SU-DHL-6 (cell line): Measurements from ENCODE around the gene MTERF4.

Experiments used
- EZH2phosphoT487 ChIP-seq: fragments of 200-600 bp; sonication (generic), shearing (Covaris generic); conservative IDR thresholded peaks from 2 replicates; pipeline ENCODE4 v1.6.1; 2018; ENCODE audit warnings: mild to moderate bottlenecking, antibody characterized with exemption, low read length, moderate library complexity, mixed read lengths
- TF ChIP-seq, protein P1 (sequence below): fragments of 200-600 bp; sonication (generic); IDR thresholded peaks from one replicate; pipeline ENCODE4 v1.5.1; 2017; ENCODE audit warnings: antibody characterized with exemption, mild to moderate bottlenecking, low read length, moderate library complexity; ENCODE audit not compliant: insufficient read depth, poor library complexity, severe bottlenecking

- TF ChIP-seq, protein P1, sequence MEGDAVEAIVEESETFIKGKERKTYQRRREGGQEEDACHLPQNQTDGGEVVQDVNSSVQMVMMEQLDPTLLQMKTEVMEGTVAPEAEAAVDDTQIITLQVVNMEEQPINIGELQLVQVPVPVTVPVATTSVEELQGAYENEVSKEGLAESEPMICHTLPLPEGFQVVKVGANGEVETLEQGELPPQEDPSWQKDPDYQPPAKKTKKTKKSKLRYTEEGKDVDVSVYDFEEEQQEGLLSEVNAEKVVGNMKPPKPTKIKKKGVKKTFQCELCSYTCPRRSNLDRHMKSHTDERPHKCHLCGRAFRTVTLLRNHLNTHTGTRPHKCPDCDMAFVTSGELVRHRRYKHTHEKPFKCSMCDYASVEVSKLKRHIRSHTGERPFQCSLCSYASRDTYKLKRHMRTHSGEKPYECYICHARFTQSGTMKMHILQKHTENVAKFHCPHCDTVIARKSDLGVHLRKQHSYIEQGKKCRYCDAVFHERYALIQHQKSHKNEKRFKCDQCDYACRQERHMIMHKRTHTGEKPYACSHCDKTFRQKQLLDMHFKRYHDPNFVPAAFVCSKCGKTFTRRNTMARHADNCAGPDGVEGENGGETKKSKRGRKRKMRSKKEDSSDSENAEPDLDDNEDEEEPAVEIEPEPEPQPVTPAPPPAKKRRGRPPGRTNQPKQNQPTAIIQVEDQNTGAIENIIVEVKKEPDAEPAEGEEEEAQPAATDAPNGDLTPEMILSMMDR = no peak
- TF ChIP-seq EZH2phosphoT487 = no peak
Measured at GRCh38 chr2:241051578-241052487, 50.3 kb downstream of the MTERF4 start.
